RPMI7951 (cell line): ENCODE measurements around the gene RAP1A. TPM values are rescaled to one million over a fixed set of nuclear protein-coding genes. Genes with fewer than 3 reads are reported as not detected.
"Not testable (repeated sequence)": the region's sequence is repeated elsewhere in the genome, so short reads cannot be mapped to it uniquely, and the experiment has no call there.

Source experiments
- DNase-seq: peaks from one replicate; pipeline ENCODE4 v3.0.0-alpha.2; 2012; ENCODE audit warnings: low read depth
- total RNA-seq: library from RNA; depleted of rRNA; stranded (reverse); fragments of >200 nt; shearing (Covaris generic); gene quantifications from 2 replicates; pipeline ENCODE4 v1.2.3, GENCODE V29; 2014

The RAP1A gene
- total RNA-seq, 1 experiment from 2014 or later, result 36.4 TPM

- DNase-seq, result no peak
These were observed 22.2 kb upstream of the RAP1A start for GRCh38 chr1:111597426-111597825.

- no peak for DNase-seq
These were observed 21.0 kb upstream of the RAP1A start for GRCh38 chr1:111598544-111598943.

DNA sequence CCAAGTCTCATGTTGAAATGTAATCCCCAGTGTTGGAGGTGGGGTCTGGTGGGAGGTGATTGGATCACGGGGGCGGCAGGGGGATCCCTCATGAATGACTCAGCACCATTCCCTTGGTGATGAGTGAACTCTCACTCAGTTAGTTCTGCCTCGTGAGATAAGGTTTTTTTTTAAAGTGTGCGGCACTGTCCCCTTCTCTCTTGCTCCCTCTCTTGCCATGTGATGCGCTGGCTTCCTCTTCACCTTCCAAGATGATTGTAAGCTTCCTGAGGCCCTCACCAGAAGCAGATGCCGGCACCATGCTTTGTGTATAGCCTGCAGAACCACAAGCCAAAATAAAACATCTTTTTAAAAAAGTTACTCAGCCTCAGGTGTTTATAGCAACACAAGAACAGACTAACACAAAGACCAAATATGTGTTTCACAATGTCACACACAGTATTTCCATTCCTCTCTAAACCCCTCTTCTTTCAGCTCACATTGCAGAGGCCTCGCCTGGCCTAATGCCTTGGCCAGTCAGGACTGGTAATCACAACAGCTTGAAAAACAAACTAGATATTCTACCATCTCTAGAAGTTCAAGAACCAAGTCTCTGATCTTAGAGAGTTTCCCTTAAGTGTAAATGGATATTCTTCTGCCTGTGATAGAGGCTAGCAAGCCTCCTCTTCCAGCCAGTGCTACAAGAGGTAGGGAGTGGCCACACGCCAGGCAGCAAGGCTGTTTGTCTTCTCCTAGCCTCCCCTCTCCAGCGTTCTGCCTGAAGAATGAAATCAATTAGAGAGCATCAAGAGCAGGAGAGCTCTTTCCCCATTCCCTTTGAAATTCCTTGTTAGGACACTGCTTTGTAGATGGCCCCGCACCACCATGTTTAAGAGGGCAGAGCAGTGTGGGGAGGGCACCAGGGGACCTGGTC lies 19.6 kb upstream of the RAP1A start:
- DNase-seq, result no peak

- no peak for DNase-seq
These were observed 18.7 kb upstream of the RAP1A start for GRCh38 chr1:111600886-111601386.

DNA sequence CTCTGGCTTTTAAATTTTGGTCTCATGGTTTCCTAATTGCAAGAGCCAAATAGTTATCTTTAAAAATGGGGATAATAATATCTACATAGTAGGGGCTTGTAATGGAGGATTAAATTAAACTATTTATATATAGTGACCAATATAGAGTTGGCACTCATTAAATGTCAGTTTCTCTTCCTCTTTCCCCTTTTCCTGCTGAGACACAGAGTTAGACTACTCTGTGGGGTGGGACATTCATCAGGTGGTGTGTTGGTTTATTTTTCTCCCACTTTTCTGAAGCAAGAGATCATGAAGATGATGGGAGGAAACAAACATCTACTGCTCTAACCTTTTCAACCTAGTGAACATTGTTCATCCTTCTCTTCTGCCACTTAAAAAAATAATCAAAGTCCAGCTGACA lies 17.3 kb upstream of the RAP1A start:
- DNase-seq, result no peak

- no peak for DNase-seq
These were observed 16.6 kb upstream of the RAP1A start for GRCh38 chr1:111602974-111603373.

DNA sequence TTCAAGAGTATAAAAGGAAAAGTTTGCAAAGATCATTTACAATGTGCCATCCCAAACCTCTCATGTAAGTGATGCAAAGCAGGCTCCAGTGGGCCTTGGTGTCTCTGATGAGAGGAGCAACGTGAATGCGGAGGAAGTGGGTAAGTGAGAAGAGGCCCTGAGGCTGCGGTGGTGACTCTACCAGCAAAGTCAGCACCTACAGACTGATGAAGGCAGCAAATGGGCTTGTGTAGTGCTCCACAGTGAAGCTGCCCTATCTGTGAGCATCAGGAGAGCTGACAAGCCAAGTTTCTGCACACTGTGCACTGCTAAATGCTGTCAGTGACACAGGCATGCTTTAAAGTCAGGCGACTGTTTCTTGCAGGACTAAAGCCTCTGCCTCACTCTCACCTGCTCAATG lies 15.6 kb upstream of the RAP1A start:
- peak; percentile 76 for DNase-seq

DNA sequence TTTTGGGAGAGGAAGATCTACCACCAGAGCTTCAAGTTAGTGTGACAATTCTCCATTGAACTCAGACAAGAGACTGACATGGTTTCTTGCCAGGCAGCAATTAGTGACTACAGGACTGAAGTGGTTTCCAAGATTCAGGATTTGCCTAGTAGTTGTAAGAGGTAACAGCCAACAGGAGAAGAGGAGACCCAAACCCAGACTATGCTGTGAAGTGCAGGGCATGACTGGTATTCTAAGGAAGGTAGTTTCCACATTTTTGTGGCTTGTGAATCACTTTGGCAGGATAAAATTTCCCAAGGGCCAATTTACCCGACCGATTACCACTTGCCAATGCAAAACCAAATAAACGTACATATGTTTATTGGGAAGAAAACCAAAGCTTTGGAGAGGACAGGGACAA lies 14.7 kb upstream of the RAP1A start:
- peak; percentile 85 for DNase-seq

GRCh38 chr1:111605576-111605975 lies 14.0 kb upstream of the RAP1A start:
- peak; percentile 63 for DNase-seq

DNA sequence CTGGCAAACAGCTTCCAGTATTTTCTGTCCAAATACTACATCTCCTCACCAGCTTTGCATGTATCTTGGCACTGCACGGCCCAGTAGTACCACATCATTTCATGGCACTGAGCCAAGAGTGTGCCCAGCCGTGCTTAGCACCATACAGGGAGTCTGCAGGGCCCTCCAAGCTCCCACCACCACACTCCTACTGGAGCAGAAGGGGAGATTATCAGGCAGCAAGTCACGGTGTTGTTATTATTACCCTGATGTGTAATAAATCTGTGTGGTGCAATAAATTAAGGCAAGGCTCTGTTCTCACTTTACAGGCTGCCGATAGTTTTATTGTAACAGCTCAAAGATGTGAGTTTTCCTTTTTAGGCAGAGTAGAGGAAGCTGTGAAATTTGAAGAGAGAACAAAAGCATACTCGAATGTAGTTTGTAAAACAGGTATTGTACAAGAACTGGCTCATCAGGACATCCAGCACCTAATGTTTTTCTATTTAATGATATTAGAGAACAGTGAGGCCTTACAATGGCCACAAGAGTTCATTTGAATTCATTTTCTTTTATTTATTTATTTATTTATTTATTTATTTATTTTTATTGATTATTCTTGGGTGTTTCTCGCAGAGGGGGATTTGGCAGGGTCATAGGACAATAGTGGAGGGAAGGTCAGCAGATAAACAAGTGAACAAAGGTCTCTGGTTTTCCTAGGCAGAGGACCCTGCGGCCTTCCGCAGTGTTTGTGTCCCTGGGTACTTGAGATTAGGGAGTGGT lies 13.0 kb upstream of the RAP1A start:
- DNase-seq, result not testable (repeated sequence)

DNA sequence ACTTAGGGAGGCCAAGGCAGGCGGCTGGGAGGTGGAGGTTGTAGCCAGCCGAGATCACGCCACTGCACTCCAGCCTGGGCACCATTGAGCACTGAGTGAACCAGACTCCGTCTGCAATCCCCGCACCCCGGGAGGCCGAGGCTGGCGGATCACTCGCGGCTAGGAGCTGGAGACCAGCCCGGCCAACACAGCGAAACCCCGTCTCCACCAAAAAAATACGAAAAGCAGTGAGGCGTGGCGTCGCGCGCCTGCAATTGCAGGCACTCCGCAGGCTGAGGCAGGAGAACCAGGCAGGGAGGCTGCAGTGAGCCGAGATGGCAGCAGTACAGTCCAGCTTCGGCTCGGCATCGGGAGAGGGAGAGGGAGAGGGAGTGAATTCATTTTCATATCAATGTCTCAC lies 11.1 kb upstream of the RAP1A start:
- not testable (repeated sequence) for DNase-seq

- no peak for DNase-seq
These were observed 7.6 kb upstream of the RAP1A start for GRCh38 chr1:111611986-111612385.

- DNase-seq, result peak; percentile 16
These were observed 3.5 kb upstream of the RAP1A start for GRCh38 chr1:111615870-111616715.

GRCh38 chr1:111618081-111618480 lies 1.5 kb upstream of the RAP1A start:
- no peak for DNase-seq

DNA sequence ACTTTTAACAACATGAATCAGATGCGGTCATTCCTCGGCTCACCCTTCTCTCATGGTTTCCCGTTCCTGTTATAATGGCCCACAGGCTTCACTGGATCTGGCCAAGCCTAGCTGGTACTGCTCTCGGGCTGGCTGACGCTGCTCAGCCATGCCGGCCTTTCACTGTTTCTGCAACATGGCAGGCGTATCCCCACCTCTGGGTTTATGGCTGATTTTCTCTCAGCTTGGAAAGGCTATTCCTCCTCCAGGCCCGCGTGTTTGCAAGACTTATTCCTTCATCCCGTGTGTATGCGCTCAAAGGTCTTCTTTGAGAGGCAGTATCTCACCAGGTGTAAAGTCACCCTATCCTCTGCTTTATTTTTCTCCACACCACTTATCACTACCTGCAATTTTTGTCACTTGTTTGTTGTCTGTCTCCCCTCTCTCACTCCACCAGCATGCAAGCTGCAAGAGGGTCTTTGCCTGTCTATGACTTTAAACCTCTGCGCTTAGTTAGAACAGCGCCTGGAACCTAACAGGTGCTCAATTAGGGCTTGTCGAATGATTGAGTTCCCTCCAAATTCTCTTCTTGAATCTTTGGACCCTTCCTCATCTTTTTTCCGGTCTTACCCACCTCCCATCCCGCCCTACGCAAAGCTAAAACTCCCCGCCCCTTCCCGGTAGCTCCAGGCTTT lies 491 bp upstream of the RAP1A start:
- peak; percentile 17 for DNase-seq

GRCh38 chr1:111620441-111620971 lies 917 bp downstream of the RAP1A start:
- no peak for DNase-seq

GRCh38 chr1:111621050-111621449 lies 1.5 kb downstream of the RAP1A start:
- no peak for DNase-seq

DNA sequence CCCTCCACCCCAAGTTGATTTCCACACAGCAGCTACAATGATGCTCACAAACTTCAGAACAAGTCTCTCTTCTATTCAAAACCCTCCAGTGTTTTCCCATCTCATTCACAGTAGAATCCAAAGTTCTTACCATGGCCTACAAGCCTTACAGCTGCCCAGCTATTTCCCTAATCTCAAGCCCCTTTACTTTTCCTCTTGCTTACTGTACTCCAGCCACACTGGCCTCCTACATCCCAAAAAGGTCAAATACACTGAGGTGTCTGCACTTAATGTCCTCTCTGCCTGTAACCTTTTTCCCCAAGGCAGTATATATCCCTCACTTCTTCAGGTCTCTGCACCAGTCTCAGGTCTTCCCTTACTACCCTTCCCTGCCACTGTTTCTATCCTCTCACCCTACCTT lies 2.6 kb downstream of the RAP1A start:
- DNase-seq, result no peak

DNA sequence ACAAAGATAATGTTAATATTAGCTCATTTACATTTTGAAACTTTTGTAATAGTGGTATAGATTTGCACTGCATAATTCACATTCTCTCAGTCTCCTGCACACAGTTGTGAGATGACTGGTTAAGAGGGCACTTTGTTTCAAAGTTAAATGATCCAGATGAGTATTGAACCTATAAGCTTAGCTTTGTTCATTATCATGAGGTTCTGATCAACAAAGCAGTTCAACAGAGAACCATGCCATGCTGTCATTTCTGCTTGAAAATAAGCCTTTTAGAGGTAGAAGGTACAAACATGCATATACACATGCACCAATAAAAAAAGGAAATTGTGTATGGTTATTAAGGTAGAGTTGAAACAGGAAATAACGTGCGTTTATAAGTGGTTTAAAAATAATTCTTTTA lies 4.8 kb downstream of the RAP1A start:
- DNase-seq, result no peak

- DNase-seq, result no peak
These were observed 5.7 kb downstream of the RAP1A start for GRCh38 chr1:111625276-111625675.

DNA sequence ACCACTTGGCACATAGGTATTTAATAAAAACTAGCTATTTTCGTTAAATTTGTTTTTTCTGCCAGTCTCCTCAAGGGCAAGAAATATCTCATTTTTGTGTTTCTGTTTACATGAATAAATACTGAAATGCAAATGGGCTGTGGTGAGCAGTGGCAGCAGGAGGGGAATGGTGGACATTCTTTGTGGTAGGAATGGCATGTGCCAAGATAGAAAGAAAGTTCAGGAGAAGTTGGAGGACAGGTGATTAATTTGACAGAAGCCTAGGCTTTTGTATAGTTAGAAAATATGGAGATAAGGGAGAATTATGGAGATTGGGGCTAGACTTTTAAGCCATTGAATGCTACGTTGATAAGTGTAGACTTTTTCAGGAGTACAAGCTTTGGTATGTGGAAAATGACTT lies 8.6 kb downstream of the RAP1A start:
- DNase-seq, result peak; percentile 14
